SK-N-MC (cell line): Measurements from ENCODE around the gene RBP2.

Experiments used
- EZH2 ChIP-seq: fragments of 200-600 bp; sonication (generic); IDR thresholded peaks from one replicate; pipeline ENCODE4 v1.6.1; 2017; ENCODE audit warnings: antibody characterized with exemption
- FOXP2 ChIP-seq: optimal IDR thresholded peaks from 2 replicates; pipeline ENCODE3; 2011; ENCODE audit warnings: mild to moderate bottlenecking, moderate library complexity; ENCODE audit not compliant: insufficient read depth; ENCODE audit errors: extremely low read length, control extremely low read depth
- POLR2AphosphoS5 ChIP-seq: IDR thresholded peaks from 2 replicates; pipeline ENCODE4 v1.6.1; 2012; ENCODE audit warnings: mild to moderate bottlenecking, low read depth, low read length, borderline replicate concordance

- TF ChIP-seq EZH2 = no peak
- no peak for TF ChIP-seq POLR2AphosphoS5
- TF ChIP-seq FOXP2 = no peak
These were observed 4.8 kb upstream of the RBP2 start for GRCh38 chr3:139481116-139481515.
